Stimulated activated CD4-positive, alpha-beta T cell treated with anti-CD3 and anti-CD28 coated beads, TNF-alpha, amount 100 ng/mL, for 4 hours (primary cell): ENCODE measurements around the gene DNAH14.
"Not testable (repeated sequence)": the region's sequence is repeated elsewhere in the genome, so short reads cannot be mapped to it uniquely, and the experiment has no call there.

Source experiments
- DNase-seq, 3 experiments: peaks; one replicate each; pipeline ENCODE4 v3.0.0-alpha.2; 2020; ENCODE audit warnings: low read depth in 3 of 3

Gene DNAH14

DNA sequence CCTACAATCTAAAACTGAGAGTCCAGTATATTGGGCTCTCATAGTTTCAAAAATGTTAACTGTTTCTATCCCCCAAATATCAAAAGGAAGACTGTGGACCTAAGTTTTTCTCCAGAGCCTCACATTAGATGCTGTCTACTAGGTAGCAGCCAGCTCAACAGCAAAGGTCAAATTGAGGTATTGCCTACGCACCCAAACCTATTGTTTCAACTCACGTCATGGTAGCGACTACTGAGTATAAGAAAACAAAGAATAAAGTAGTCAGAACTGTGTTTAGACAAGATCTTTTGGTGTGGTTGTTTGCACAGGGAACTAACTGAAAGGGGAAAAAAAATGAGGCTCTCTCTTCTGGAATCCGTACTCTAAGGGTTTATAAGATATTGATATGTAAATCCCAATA lies 325.2 kb downstream of the DNAH14 start:
- no peak for DNase-seq

- no peak for DNase-seq
Measured at GRCh38 chr1:225257081-225257480, 327.6 kb downstream of the DNAH14 start.

- DNase-seq = no peak
Measured at GRCh38 chr1:225258811-225259210, 329.3 kb downstream of the DNAH14 start.

- DNase-seq = no peak
Measured at GRCh38 chr1:225259542-225259941, 330.1 kb downstream of the DNAH14 start.

DNA sequence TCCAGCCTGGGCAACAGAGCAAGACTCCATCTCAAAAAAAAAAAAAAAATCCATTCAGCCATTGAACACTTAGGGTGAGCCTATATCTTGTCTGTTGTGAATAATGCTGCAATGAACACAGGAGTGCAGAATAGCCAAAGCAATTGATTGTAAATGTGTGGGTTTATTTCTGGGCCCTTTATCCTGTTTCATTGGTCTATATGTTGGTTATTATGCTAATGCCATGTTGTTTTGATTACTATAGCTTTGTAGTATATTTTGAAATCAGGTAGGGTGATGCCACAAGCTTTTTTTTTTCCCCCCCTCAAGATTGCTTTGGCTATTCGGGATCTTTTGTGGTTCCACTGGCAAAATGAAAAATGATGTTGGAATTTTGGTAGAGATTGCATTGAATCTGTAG lies 330.8 kb downstream of the DNAH14 start:
- DNase-seq = no peak

GRCh38 chr1:225277445-225277844 lies 348.0 kb downstream of the DNAH14 start:
- DNase-seq = no peak

DNA sequence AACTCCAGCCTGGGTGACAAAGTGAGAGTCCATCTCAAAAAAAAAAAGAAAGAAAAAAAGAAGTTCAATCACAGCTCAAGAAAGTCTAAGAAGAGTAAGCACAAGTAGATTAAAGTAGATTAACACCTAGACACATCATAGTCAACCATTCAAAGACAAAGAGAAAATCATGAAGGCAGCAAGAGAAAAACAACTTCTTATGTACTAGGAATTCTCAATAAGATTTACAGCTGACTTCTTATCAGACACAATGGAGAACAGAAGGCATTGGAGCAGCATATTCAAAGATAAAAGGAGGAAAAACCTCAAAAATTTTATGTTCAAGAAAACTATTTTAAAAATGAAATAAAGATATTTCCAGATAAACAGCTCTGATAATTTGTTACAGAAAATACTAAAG lies 351.1 kb downstream of the DNAH14 start:
- no peak for DNase-seq

- no peak for DNase-seq
Measured at GRCh38 chr1:225290244-225290643, 360.8 kb downstream of the DNAH14 start.

DNA sequence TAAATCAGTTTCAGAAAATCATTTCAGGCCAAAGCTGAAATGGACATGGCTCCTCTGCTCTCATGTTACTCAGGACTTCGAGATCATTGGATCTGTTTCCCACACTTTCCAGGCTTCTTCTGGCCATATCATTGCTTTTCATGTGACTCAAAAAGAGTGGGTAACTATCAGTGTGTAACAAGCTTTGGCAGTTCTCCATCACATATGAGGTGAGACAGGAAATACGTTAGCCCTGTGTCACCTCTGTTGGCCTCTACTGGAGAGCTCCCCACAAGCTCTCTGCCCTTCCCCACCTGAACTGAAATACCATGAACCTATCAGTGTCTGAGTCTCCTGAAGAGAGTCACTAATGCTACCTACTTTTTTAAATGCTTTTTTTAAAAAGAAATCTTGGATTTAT lies 370.1 kb downstream of the DNAH14 start:
- no peak for DNase-seq

- no peak for DNase-seq
Measured at GRCh38 chr1:225300381-225300780, 370.9 kb downstream of the DNAH14 start.

DNA sequence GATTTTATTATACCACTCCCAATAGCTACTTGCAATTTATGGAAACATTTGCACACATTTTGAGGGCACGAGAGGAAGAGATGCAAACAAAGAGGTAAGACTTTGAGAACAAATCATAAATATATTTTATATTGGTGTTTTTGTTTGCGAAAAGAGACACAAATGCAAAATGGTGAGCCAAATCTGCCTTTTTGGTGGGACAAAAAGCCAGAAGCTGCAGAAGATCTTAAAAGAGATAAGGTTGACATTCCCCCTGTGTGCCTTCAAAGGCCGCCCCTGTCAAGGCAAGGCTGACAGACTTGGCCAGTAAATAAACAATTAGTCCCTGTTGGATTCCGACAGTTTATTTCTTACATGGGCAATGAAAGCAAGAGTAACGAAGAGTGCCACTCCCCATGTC lies 375.5 kb downstream of the DNAH14 start:
- DNase-seq = no peak

- DNase-seq = not testable (repeated sequence)
Measured at GRCh38 chr1:225310544-225310943, 381.1 kb downstream of the DNAH14 start.

DNA sequence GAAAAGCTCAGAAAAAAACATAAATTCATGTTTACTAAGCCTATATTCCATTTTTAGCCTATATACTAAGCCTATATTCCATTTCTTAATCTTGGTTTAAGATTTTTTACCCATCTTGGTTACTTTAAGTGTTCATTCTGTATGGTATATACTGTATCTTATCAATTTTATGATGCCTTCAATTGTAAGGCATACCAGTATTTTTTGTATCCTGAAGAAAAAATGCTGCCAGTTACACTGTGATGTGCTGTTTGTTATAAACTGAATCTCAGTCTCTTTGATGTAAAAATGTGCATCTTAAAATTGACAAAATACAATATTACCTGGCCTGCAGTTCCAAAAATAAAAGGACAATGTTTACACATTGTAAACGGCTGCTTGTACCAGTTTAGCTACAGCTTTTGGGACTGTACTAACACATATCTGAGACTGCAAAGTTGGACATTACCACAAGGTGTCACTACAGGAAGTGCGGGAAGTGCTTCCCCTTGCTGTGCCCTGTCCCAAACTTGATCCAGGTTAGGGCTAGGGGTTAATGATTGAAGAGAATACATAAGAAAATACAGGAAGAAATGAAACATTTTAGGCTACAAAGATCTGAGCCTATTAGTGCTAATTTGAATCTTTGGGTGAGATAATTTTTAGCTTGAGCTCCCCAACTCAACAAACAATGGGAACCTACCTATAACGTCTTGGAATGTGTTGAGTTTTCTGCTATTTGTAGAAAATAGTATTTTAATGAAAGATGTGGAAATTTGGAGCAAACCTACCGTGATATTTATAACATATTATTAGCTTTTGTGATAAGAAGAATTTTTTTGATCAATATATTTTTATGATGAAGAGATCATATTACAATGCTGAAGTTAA lies 389.5 kb downstream of the DNAH14 start:
- DNase-seq = no peak

DNA sequence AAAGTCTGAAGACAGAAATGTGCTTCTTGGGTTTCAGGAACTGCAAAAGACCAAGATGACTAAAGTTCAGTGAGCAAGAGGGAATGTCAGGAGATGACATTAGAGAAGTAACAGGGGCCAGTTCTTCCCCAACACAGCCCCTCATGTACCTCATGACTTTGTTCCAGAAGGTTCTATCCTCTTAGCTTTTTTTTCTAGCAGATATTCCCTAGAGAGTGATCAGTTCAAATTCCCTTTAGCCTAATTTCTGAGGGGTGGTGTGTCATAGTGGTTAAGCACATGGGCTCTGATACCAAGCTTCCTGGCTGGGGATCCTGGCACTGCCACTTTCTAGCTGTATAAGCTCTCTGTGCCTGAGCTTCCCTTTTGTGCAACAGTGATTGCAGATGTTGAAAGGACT lies 390.4 kb downstream of the DNAH14 start:
- no peak for DNase-seq

DNA sequence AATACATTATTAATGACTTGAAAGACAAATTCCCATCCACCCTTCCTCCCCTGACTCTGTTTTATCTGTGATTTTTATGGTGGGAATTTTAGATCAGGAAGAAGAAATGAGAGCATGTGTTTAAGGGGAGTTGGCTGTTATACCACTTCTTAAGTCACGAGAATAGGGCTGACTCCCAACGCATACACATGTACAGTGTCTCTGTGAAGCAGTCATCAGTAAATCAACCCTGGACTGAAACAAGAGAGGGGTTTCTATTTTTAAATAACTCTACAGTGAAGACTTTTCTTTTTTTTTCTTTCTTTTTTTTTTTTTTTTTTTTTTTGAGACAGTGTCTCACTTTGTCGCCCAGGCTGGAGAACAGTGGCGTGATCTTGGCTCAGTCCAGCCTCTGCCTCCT lies 392.3 kb downstream of the DNAH14 start:
- DNase-seq = no peak

DNA sequence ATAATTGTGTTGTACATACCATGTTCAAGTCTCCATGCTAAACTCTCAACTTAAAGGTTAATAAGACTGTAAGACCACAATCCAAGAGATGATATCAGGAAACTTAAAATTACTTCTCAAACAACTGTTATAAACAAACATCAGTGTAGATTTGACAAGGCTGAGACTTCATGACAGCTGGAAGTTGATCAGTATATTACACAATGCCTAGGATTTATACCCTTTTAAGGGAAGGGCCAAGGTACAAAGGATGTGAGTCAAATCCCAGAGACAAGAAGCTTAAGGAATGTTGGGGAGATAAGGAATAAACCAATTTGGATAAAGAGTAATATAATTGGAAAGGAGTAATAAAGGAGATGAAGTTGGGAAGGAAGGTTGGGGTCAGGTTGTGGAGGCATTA lies 399.6 kb downstream of the DNAH14 start:
- no peak for DNase-seq

GRCh38 chr1:225329996-225330395 lies 400.5 kb downstream of the DNAH14 start:
- not testable (repeated sequence) for DNase-seq

DNA sequence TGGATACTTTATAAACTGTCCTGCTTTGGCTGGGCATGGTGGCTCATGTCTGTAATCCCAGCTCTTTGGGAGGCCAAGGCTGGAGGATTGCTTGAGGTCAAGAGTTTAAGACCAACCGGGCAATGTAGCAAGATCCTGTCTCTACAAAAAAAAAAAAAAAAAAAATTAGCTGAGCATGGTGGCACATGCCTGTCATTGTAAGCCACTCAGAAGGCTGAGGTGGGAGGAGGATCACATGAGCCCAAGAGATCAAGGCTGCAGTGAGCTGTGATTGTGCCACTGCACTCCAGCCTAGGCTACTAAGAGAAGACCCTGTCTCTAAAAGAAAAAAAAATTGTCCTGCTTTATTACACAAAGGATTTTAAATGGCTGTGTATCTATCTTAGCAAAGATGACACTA lies 403.2 kb downstream of the DNAH14 start:
- DNase-seq = no peak

DNA sequence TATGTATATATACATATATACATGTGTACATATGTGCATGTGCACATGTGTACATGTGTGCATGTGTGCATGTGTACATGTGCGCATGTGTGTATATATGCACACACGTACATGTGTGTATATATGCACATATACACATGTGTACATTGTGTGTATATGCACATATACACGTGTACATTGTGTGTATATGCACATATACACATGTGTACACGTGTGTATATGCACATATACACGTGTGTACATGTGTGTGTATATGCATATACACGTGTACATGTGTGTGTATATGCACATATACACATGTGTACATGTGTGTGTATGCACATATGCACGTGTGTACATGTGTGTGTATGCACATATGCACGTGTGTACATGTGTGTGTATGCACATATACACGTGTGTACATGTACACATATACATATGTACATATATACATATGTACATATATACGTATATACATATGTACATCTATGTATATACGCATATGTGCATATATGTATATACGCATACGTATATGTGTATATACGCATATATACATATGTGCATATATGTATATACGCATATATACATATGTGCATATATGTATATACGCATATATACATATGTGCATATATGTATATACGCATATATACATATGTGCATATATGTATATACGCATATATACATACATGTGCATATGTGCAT lies 405.8 kb downstream of the DNAH14 start:
- not testable (repeated sequence) for DNase-seq

- no peak for DNase-seq
Measured at GRCh38 chr1:225338545-225338944, 409.1 kb downstream of the DNAH14 start.

GRCh38 chr1:225341642-225342041 lies 412.2 kb downstream of the DNAH14 start:
- DNase-seq = no peak

- no peak for DNase-seq
Measured at GRCh38 chr1:225342695-225343094, 413.2 kb downstream of the DNAH14 start.

DNA sequence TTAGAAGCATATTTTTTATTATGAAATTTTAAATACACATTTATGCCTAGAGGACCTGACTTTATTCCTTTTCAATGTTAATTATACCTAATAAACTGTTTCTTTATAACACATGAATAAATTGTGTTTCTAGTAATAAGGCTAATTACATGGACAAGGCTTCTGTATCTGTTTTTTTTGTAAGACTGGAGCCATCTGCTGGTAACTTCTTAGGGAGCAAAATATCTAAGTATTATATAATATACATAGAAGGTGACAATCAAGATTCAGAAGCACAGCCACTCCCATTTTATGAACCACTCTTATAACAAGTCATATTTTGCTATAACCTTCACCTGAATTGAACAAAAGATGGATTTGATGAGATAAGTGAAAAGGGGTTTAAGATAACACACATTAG lies 414.1 kb downstream of the DNAH14 start:
- no peak for DNase-seq
